Hematopoietic multipotent progenitor cell treated with erythropoietin and hydrocortisone succinate and interleukin-3 and kit ligand, for 4 days (in vitro differentiated cells): ENCODE measurements around the gene DAB2IP.
"Not testable (repeated sequence)": the region's sequence is repeated elsewhere in the genome, so short reads cannot be mapped to it uniquely, and the experiment has no call there.

Experiments used
- DNase-seq: peaks from one replicate; pipeline ENCODE4 v3.0.0-alpha.2; 2015

DAB2IP gene

GRCh38 chr9:121626012-121626411, 25.4 kb upstream of the DAB2IP start:
- DNase-seq, result no peak

- DNase-seq, result no peak
Measured at GRCh38 chr9:121627427-121627826, 24.0 kb upstream of the DAB2IP start.

GRCh38 chr9:121628401-121628800, 23.0 kb upstream of the DAB2IP start:
- DNase-seq, result no peak

- DNase-seq, result no peak
Measured at GRCh38 chr9:121631115-121631514, 20.3 kb upstream of the DAB2IP start.

GRCh38 chr9:121631978-121632418, 19.4 kb upstream of the DAB2IP start:
- DNase-seq, result no peak

- DNase-seq, result no peak
Measured at GRCh38 chr9:121633119-121633714, 18.2 kb upstream of the DAB2IP start.

- no peak for DNase-seq
Measured at GRCh38 chr9:121633736-121634135, 17.7 kb upstream of the DAB2IP start.

- DNase-seq, result peak; percentile 56
Measured at GRCh38 chr9:121634329-121635261, 16.8 kb upstream of the DAB2IP start.

GRCh38 chr9:121635300-121635876, 16.0 kb upstream of the DAB2IP start:
- no peak for DNase-seq

- DNase-seq, result no peak
Measured at GRCh38 chr9:121636341-121636865, 15.0 kb upstream of the DAB2IP start.

GRCh38 chr9:121636978-121637712, 14.3 kb upstream of the DAB2IP start:
- DNase-seq, result no peak

GRCh38 chr9:121637713-121638220, 13.7 kb upstream of the DAB2IP start:
- peak; percentile 69 for DNase-seq

GRCh38 chr9:121638399-121638798, 13.0 kb upstream of the DAB2IP start:
- DNase-seq, result no peak

GRCh38 chr9:121638901-121639592, 12.4 kb upstream of the DAB2IP start:
- no peak for DNase-seq

GRCh38 chr9:121639619-121640018, 11.8 kb upstream of the DAB2IP start:
- no peak for DNase-seq

GRCh38 chr9:121640076-121640475, 11.4 kb upstream of the DAB2IP start:
- DNase-seq, result peak; percentile 79

GRCh38 chr9:121640491-121641223, 10.8 kb upstream of the DAB2IP start:
- DNase-seq, result no peak

- DNase-seq, result no peak
Measured at GRCh38 chr9:121641224-121641611, 10.2 kb upstream of the DAB2IP start.

GRCh38 chr9:121642758-121643157, 8.7 kb upstream of the DAB2IP start:
- no peak for DNase-seq

GRCh38 chr9:121643473-121643872, 8.0 kb upstream of the DAB2IP start:
- DNase-seq, result no peak

- DNase-seq, result not testable (repeated sequence)
Measured at GRCh38 chr9:121644040-121644439, 7.4 kb upstream of the DAB2IP start.
